Mesenteric fat pad (tissue), 1 donor: ENCODE data around the gene LOXHD1. TPM values are rescaled to one million over a fixed set of nuclear protein-coding genes. Genes with fewer than 3 reads are reported as not detected.

Experiments
- DNase-seq: peaks from one replicate; pipeline ENCODE4 v3.0.0-alpha.2; 2020; ENCODE audit warnings: low spot score
- total RNA-seq: library from RNA; stranded (reverse); fragmentation: NEBNext Ultra II Directional; extraction: Animal tissue kit (Norgen Biotek cat#: 25700); gene quantifications from one replicate; pipeline ENCODE4 v1.2.1, GENCODE V29; 2021
- donor health status: DM: yes; HTN: yes; CAD: no.

LOXHD1 gene
- total RNA-seq, 1 donor from 2014 or later: 2.3 TPM

DNA sequence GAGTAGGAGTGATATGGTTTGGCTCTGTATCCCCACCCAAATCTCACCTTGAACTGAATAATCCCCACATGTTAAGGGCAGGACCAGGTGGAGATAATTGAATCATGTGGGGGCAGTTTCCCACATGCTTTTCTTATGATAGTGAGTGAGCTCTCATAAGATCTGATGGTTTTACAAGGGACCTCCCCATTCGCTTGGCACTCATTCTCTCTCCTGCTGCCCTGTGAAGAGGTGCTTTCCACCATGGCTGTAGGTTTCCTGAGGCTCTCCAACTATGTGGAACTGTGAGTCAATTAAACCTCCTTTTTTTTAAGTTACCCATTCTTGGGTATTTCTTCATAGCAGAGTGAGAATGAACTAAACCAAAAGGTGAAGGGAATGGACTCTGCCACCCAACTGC, 207.5 kb downstream of the LOXHD1 start:
- no peak for DNase-seq

GRCh38 chr18:46449033-46449432, 208.0 kb downstream of the LOXHD1 start:
- DNase-seq: no peak

DNA sequence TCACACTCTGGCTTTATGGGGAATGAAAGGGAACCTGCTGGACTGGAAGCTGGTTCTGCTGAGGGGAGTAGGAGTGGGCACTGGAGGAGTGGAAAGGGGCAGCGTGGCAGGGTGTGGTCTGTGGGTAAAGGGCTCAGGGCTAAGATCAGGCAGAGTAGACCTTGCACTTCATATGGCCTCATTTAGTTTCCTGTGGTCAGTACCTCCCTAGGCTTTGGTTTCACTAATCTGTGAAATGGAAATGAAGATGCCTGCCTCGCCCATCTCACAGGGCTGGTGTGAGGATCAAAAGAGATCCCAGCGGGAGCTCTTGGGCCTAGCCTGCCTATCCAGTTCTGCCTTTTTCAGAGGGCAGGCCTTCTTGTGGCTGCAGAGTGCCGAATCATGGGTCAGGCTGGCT, 208.7 kb downstream of the LOXHD1 start:
- no peak for DNase-seq

DNA sequence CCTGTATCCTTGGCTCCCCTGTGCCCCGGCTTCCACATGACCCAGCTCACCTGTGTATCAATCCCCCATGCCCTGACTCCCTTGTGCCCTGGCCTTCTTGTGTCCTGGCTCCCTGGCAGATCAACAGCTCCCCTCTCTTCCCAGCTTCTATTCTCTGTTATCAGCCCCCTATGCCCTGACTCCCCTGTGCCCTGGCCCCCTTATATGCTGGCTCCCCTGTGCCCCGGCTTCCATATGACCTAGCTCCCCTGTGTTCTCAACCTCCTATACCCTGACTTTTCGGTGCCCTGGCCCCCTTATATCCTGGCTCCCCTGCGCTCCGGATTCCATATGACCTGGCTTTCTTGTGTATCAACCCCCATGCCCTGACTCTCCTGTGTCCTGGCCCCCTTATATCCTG, 209.2 kb downstream of the LOXHD1 start:
- no peak for DNase-seq

DNA sequence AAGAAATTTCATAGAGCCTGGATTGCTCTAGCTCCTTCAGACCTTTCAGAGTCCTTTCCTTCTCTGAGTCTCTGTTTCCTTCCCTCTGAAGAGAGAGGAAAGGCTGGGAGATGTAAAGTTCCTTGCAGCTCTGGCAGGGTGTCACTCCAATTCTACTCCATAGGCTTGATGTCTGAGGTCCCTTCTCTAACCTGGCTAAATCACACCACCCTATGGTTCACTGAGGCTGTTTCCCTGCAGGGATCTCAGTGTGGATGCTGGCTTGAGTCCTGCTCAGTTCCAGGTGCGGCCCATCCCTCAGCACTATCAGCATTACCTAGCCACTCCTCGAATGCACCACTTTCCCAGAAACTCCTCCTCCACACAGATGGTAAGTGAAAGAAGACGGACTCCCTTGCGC, 209.7 kb downstream of the LOXHD1 start:
- DNase-seq: no peak

DNA sequence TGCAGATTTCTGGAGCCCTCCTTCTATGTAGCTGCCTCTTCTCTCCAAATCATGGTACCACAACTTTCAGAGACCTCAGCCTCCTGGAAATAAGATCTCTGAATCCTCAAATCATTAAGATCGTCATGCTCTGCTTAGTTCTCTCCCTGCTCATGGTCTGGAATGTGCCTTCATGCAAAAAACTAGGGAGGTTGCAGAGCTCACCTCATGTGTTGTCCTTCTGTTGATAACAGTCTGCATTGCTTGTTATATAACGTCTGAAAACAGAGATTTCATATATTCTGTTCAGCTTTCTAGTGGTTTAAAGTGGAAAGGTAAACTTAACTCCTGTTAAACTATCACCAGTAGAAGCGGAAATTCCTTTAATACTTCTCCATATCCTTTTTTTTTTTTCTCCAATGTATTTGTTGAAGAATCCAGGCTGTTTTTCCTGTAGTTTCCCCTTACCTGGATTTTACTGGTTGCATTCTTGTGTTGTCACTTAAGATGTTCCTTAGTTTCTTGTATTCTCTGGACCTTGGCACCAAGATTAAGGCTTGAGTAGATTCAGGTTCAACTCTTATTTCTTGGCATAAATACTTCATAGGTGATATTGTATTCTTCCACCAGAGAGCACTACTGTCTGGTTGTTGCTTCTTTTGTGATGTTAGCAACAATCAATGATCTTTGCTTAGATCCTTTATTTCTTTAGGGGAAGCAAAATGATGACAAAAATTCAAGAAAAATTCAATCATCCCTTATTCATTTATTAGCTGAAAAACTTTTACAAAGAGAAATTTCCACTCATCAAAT, 211.3 kb downstream of the LOXHD1 start:
- no peak for DNase-seq

GRCh38 chr18:46439037-46439436, 218.0 kb downstream of the LOXHD1 start:
- DNase-seq: no peak

DNA sequence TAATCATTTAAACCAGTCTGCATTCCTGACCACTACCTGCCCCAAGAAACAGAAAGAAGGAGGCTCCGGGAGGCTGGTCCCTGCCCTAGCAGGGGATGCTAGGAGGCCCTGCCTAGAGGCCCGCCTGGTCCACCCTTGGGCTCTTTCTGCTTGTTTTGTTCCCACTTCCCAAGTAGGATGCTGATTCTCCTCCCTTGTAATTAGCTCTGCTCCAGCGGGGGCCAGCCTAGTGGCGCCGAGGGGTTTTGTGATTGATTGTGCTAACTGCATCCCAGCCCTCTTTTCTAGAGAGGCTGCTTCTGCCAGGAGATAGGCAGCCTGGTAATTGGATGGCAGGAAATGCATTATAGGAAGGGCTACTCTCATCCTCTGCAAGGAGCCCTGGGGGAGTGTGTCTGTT, 220.0 kb downstream of the LOXHD1 start:
- no peak for DNase-seq

DNA sequence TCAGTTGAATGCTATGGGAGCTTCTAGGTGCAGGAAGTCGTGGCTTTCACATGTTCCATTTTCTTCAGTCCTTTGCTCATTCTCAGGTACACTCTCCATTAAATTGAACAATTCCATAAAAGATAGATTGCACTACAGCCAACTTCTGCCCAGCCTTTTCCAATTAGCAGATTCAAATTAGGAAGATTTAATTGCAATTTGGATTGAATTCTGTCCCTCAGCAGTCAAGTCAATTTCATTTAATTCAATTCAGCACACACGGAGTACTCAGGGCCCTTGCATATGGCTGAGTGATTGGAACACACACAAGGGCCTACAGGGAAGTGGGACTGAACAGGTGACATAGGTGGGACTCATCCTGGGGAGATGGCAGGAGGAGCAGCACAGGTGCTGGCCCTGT, 220.4 kb downstream of the LOXHD1 start:
- no peak for DNase-seq

- DNase-seq: no peak
These were observed 222.0 kb downstream of the LOXHD1 start for GRCh38 chr18:46435031-46435430.

GRCh38 chr18:46434629-46435028, 222.4 kb downstream of the LOXHD1 start:
- no peak for DNase-seq

DNA sequence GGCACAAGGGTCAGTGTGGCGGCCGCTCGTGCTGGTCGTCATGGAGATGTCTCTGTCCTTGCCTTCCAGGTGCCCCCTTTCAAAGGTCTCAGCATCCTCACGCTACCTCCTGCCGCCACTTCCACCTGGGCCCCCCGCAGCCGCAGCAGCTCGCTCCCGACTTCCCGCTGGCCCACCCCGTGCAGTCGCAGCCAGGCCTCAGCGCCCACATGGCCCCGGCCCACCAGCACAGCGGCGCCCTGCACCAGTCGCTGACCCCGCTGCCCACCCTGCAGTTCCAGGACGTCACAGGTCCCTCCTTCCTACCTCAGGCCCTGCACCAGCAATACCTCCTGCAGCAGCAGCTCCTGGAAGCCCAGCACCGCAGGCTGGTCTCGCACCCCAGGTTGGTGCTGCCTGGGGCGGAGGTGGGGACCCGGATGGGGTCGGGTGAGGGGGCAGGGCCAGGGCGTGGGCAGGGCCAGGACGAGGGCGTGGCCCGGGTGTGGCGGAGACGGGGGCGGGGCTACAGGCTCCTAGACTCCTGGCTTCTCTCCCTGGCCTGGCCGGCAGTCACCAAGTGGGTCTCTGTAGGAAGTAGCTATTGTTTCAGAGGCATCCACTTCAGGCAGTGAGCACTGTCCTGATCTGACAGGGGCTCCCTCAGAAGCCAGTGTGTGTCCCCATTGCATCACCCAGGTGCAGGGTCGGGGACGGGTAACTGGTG, 223.7 kb downstream of the LOXHD1 start:
- DNase-seq: no peak

- DNase-seq: no peak
These were observed 225.4 kb downstream of the LOXHD1 start for GRCh38 chr18:46431522-46432171.

- DNase-seq: no peak
These were observed 227.3 kb downstream of the LOXHD1 start for GRCh38 chr18:46429649-46430224.

GRCh38 chr18:46429130-46429529, 227.9 kb downstream of the LOXHD1 start:
- no peak for DNase-seq

GRCh38 chr18:46428368-46428767, 228.7 kb downstream of the LOXHD1 start:
- no peak for DNase-seq

GRCh38 chr18:46427216-46427995, 229.6 kb downstream of the LOXHD1 start:
- DNase-seq: no peak
